Pancreas (tissue), 10 donors: Measurements from ENCODE around the gene DIP2C. TPM values are rescaled to one million over a fixed set of nuclear protein-coding genes. Genes with fewer than 3 reads are reported as not detected.

ENCODE experiments used
- ATAC-seq, 4 donors: fragments of 200-7000 bp; cut with Tn5 transposase; one replicate each; pipeline versions ENCODE4 v1.8.0 to v1.9.1; 2020; ENCODE audit warnings: mild to moderate bottlenecking in 4 of 4, moderate library complexity in 4 of 4
- DNase-seq, 6 donors: peaks; one replicate each; pipeline ENCODE4 v3.0.0-alpha.2; 2020
- FAIRE-seq: peaks from 2 replicates; lab custom pipeline; 2012; peaks lifted over from hg19 to GRCh38; lab: Jason Lieb, UNC
- H3K27ac ChIP-seq, 4 donors: fragments of 200-600 bp; sonication (generic); 1 replicate in 3 of 4; 2 replicates in 1 of 4; pipeline versions ENCODE4 v1.5.0 to v1.8.0; 2020
- H3K27me3 ChIP-seq, 4 donors: fragments of 200-600 bp; one replicate each; pipeline ENCODE4 v1.8.0; 2021
- H3K36me3 ChIP-seq, 3 donors: fragments of 200-600 bp; sonication (generic) in 1 of 3; one replicate each; pipeline versions ENCODE4 v1.5.0 to v1.8.0; 2020 to 2021
- H3K4me1 ChIP-seq, 3 donors: fragments of 200-600 bp; one replicate each; pipeline ENCODE4 v1.8.0; 2021
- H3K4me3 ChIP-seq, 4 donors: fragments of 200-600 bp; sonication (generic) in 2 of 4; one replicate each; pipeline versions ENCODE4 v1.5.0 to v1.8.0; 2020 to 2021
- H3K9me3 ChIP-seq, 4 donors: fragments of 200-600 bp; one replicate each; pipeline ENCODE4 v1.8.0; 2021
- WGBS, 2 donors: extraction: QIAGEN DNeasy Blood & Tissue Kit; methylation state at CpG; one replicate each; pipeline ENCODE4 v1.1.7; 2013; 5-methylcytosine and 5-hydroxymethylcytosine counted together
- intact Hi-C, 3 donors: fragments of 100-400 bp; cut with DNase I; formaldehyde crosslinking; loops; one replicate each; pipeline versions ENCODE4 v1.11.1 to v1.14.2; 2022
- polyA plus RNA-seq, 2 donors: library from polyadenylated mRNA; stranded (reverse); fragments of 200-250 nt; gene quantifications; one replicate each; pipeline ENCODE4 v1.2.3, GENCODE V29; 2013
- total RNA-seq, 6 donors: library from RNA; stranded (reverse); fragmentation: NEBNext Ultra II Directional in 4 of 6; extraction: Animal tissue kit (Norgen Biotek cat#: 25700) in 4 of 6; gene quantifications; one replicate each; pipeline versions ENCODE4 v1.2.1 to v1.2.4, GENCODE V29; 2021 to 2023
- TF ChIP-seq, protein P1 (sequence below), 4 donors: fragments of 200-600 bp; sonication (generic) in 3 of 4; IDR thresholded peaks; one replicate each; pipeline versions ENCODE4 v1.5.0 to v1.8.0; 2021; ENCODE audit warnings: antibody characterized with exemption in 4 of 4
- donor health status: healthy with polysubstance abuse.
- donor health status: DM: no; HTN: no; CAD: no; lungs with moderate emphysema.
- donor health status: DM: no; HTN: no; CAD: no.
- donor health status: control.
- donor health status: control.
- donor health status: Bipolar disorder and iron deficiency.
- donor health status: DM: yes; HTN: yes; CAD: no.
- donor health status: DM: no; HTN: no; CAD: no.
- donor health status: DM: no; HTN: no; CAD: no.
- donor health status: DM: yes; HTN: yes; CAD: no.

Gene DIP2C
- total and polyA plus RNA-seq, 8 donors: 4.3 to 11.8 (median 7.3) TPM

DNA sequence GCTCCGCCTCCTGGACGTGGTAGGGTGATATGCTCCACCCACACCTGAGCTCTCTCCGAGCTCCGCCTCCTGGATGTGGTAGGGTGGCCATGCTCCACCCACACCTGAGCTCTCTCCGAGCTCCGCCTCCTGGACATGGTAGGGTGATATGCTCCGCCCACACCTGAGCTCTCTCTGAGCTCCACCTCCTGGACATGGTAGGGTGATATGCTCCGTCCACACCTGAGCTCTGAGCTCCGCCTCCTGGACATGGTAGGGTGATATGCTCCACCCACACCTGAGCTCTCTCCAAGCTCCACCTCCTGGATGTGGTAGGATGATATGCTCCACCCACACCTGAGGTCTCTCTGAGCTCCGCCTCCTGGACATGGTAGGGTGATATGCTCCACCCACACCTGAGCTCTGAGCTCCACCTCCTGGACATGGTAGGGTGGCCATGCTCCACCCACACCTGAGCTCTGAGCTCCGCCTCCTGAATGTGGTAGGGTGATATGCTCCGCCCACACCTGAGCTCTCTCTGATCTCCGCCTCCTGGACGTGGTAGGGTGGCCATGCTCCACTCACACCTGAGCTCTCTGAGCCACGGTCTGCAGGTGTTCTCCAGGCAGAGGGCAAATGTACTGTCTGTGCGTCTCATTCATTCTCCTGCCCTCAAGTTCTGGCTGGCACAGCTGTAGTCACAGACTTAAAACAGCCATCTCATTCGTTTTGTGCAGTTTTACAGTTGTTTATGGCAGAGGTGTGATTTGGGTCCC, 252.4 kb downstream of the DIP2C start:
- no peaks in the 10 kb centered on the region for H3K9me3 ChIP-seq
- FAIRE-seq: no peak
- H3K36me3 ChIP-seq: no peaks in the 10 kb centered on the region
- TF ChIP-seq, protein P1, sequence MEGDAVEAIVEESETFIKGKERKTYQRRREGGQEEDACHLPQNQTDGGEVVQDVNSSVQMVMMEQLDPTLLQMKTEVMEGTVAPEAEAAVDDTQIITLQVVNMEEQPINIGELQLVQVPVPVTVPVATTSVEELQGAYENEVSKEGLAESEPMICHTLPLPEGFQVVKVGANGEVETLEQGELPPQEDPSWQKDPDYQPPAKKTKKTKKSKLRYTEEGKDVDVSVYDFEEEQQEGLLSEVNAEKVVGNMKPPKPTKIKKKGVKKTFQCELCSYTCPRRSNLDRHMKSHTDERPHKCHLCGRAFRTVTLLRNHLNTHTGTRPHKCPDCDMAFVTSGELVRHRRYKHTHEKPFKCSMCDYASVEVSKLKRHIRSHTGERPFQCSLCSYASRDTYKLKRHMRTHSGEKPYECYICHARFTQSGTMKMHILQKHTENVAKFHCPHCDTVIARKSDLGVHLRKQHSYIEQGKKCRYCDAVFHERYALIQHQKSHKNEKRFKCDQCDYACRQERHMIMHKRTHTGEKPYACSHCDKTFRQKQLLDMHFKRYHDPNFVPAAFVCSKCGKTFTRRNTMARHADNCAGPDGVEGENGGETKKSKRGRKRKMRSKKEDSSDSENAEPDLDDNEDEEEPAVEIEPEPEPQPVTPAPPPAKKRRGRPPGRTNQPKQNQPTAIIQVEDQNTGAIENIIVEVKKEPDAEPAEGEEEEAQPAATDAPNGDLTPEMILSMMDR (IDR thresholded peaks at IDR 0.05): no peak
- 93 to 96% methylated on average over 16 to 17 of the region's 17 CpGs for whole genome bisulfite sequencing, 2 donors
- no peak overlapping the region for H3K4me3 ChIP-seq
- DNase-seq: no peak
- intact Hi-C loops: no loop called here
- H3K27me3 ChIP-seq: no peaks in the 10 kb centered on the region
- H3K27ac ChIP-seq: no peak overlapping the region
- no peak for ATAC-seq
- H3K4me1 ChIP-seq: no peaks in the 10 kb centered on the region

DNA sequence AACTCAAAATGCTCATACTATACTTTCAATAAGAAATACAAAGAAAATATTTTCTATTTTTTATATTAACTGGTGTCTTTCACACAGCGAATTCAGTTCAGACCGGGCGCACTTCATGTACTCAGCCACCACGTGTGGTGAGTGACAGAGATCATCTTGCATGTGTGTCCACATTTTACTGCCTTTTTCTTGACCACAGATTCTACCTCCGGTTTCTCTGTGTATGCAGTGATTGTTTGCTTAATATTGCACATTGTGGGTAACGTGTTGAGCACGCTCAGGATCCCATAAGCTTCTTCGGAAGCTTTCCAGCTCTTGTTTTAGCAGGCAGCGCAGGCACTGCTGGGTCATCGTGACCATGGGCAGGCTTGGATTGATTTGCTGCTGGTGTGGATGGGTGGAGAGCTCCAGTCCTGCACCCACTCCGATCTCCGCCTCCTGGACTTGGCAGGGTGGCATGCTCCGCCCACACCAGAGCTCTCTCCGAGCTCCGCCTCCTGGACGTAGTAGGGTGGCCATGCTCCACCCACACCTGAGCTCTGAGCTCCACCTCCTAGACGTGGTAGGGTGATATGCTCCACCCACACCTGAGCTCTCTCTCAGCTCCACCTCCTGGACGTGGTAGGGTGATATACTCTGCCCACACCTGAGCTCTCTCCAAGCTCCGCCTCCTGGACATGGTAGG, 253.3 kb downstream of the DIP2C start:
- H3K27ac ChIP-seq: no peak overlapping the region
- no peak overlapping the region for H3K4me3 ChIP-seq
- FAIRE-seq: no peak
- TF ChIP-seq, protein P1 (IDR thresholded peaks at IDR 0.05): no peak
- H3K27me3 ChIP-seq: no peaks in the 10 kb centered on the region
- ATAC-seq: no peak
- H3K9me3 ChIP-seq: no peaks in the 10 kb centered on the region
- intact Hi-C loops: no loop called here
- no peaks in the 10 kb centered on the region for H3K4me1 ChIP-seq
- H3K36me3 ChIP-seq: no peaks in the 10 kb centered on the region
- no peak for DNase-seq
- 94% methylated on average over 19 of the region's 19 CpGs for WGBS, 2 donors

DNA sequence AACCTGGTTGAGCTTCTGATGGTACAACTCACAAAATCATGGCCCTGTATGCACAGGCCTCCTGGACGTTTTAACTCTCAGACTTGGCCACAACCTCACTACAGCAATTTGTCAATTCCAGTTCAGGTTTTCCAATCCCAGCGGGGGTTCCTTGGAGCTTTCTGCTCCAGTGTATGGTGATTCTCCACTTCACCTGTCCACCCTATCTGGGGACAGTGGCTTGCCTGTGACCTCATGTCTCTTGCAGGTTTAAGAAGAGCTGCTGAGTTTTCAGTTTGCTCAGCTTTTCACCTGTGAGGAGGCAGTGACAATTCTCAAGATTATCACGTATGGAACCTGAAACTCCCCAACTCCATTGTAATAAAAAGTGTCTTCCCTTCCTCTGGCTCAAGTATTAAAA, 254.1 kb downstream of the DIP2C start:
- intact Hi-C loops: no loop called here
- DNase-seq (no peak), ATAC-seq (no peak), FAIRE-seq (no peak)
- Histone ChIP-seq H3K4me3 (no peak overlapping the region), H3K27me3 (no peaks in the 10 kb centered on the region), H3K36me3 (no peaks in the 10 kb centered on the region), H3K9me3 (no peaks in the 10 kb centered on the region), H3K27ac (no peak overlapping the region), H3K4me1 (no peaks in the 10 kb centered on the region)
- 84% methylated on average over 3 of the region's 3 CpGs for WGBS, 2 donors
- TF ChIP-seq, protein P1 (IDR thresholded peaks at IDR 0.05): no peak

DNA sequence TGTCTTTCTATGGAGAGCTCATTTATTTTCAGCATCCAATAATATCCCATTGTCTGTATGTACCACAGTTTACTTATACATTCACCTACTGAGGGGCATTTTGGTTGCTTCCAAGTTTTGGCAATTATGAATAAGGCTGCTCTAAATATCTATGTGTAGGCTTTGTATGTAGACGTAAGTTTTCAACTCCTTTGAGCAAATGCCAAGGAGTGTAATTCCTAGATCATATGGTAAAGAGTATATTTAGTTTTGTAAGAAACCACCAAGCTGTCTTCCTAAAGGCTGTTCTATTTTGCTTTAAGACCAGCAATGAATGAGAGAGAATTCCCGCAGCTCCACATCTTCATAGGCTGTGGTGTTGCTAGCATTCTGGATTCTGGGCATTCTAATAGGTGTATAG, 259.8 kb downstream of the DIP2C start:
- TF ChIP-seq, protein P1 (IDR thresholded peaks at IDR 0.05): no peak
- intact Hi-C loops: no loop called here
- FAIRE-seq (no peak), ATAC-seq (no peak), DNase-seq (no peak)
- no peaks in the 10 kb centered on the region for H3K36me3 ChIP-seq
- WGBS, 2 donors: 96 to 100% methylated on average over 2 of the region's 2 CpGs
- no peaks in the 10 kb centered on the region for H3K4me1 ChIP-seq
- no peak overlapping the region for H3K27ac ChIP-seq
- H3K27me3 ChIP-seq: no peaks in the 10 kb centered on the region
- H3K9me3 ChIP-seq: no peaks in the 10 kb centered on the region
- H3K4me3 ChIP-seq: no peak overlapping the region
